Measurements from ENCODE around the gene MAEL. TPM values are rescaled to one million over a fixed set of nuclear protein-coding genes. Genes with fewer than 3 reads are reported as not detected.

The MAEL gene
- polyA plus RNA-seq, 1 of the 3 experiments (the other 2 are of a cell fraction) = not detected

GRCh38 chr1:167065471-167065870 is 76.4 kb downstream of the MAEL start:
- Histone ChIP-seq H3F3A (replicated peaks; ENCODE audit: insufficient read depth) (no peaks in the 10 kb centered on the region), H3K79me2 (ENCODE audit: insufficient read depth) (no peaks in the 10 kb centered on the region), H3K27me3 (ENCODE audit: insufficient read depth) (no peaks in the 10 kb centered on the region; the same call in 1 of the 2 replicates), H2AFZ (ENCODE audit: low read depth) (no peak overlapping the region), H3K9ac (no peak overlapping the region), H3K9me3 (no peaks in the 10 kb centered on the region), H3K9me2 (no peaks in the 10 kb centered on the region), H3K27ac (ENCODE audit: low read depth in 2 of 2, low read length in 1 of 2) (no peak overlapping the region), H3K4me1 (ENCODE audit: control insufficient read depth in 1 of 2, insufficient read depth in 2 of 2, low read depth in 1 of 2, low read length in 1 of 2) (no peaks in the 10 kb centered on the region; a peak in 2 of 4 replicates), H3K4me2 (no peak overlapping the region), H3K4me3 (ENCODE audit: low read depth in 2 of 2, low read length in 1 of 2) (no peak overlapping the region), H4K20me1 (ENCODE audit: insufficient read depth) (no peaks in the 10 kb centered on the region), H3K36me3 (replicated peaks in 1 of 2; ENCODE audit: control insufficient read depth in 1 of 2, insufficient read depth in 2 of 2, low read length in 1 of 2) (no peaks in the 10 kb centered on the region)
- CTCF ChIA-PET = interaction anchor here (0.6 to 19.2 kb wide), 12 partner anchors 10 to 586 kb away, joined by 3 to 769 read pairs (median 6); partner anchors contain the start of gene POU2F1
- DNase-seq = no peak
- POLR2A ChIA-PET = no interaction called here
- no peak for TF ChIP-seq MXI1 (IDR thresholded peaks at IDR 0.05; ENCODE audit: low read depth, low read length)
- TF ChIP-seq FOSL2 (IDR thresholded peaks at IDR 0.05; ENCODE audit: borderline replicate concordance, low read depth) = no peak
- no peak for TF ChIP-seq JUND (IDR thresholded peaks at IDR 0.05)
- no peak for TF ChIP-seq IRF3 (IDR thresholded peaks at IDR 0.05; ENCODE audit: low read depth, low read length)
- no peak for TF ChIP-seq MEF2A (IDR thresholded peaks at IDR 0.05; ENCODE audit: borderline replicate concordance, low read depth)
- no peak for TF ChIP-seq RFX5 (IDR thresholded peaks at IDR 0.05; ENCODE audit: low read length)
- no peak for TF ChIP-seq NFIC (IDR thresholded peaks at IDR 0.05; ENCODE audit: borderline replicate concordance)
- TF ChIP-seq, protein P1, sequence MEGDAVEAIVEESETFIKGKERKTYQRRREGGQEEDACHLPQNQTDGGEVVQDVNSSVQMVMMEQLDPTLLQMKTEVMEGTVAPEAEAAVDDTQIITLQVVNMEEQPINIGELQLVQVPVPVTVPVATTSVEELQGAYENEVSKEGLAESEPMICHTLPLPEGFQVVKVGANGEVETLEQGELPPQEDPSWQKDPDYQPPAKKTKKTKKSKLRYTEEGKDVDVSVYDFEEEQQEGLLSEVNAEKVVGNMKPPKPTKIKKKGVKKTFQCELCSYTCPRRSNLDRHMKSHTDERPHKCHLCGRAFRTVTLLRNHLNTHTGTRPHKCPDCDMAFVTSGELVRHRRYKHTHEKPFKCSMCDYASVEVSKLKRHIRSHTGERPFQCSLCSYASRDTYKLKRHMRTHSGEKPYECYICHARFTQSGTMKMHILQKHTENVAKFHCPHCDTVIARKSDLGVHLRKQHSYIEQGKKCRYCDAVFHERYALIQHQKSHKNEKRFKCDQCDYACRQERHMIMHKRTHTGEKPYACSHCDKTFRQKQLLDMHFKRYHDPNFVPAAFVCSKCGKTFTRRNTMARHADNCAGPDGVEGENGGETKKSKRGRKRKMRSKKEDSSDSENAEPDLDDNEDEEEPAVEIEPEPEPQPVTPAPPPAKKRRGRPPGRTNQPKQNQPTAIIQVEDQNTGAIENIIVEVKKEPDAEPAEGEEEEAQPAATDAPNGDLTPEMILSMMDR (IDR thresholded peaks at IDR 0.05) = no peak
- no peak for TF ChIP-seq CHD2 (IDR thresholded peaks at IDR 0.05; ENCODE audit: low read length, partially characterized antibody)
- no peak for TF ChIP-seq USF2 (IDR thresholded peaks at IDR 0.05; ENCODE audit: borderline replicate concordance, low read depth, low read length)
- TF ChIP-seq RXRA (IDR thresholded peaks at IDR 0.05; ENCODE audit: borderline replicate concordance, low read depth) = no peak
- TF ChIP-seq SIN3A (IDR thresholded peaks at IDR 0.05; ENCODE audit: borderline replicate concordance, low read depth, low read length) = no peak
- no peak for TF ChIP-seq EZH2phosphoT487 (IDR thresholded peaks at IDR 0.05; ENCODE audit: borderline replicate concordance, low read depth)
- no peak for TF ChIP-seq USF1 (IDR thresholded peaks at IDR 0.05; ENCODE audit: borderline replicate concordance, low read depth)
- no peak for TF ChIP-seq YY1 (IDR thresholded peaks at IDR 0.05; ENCODE audit: low read depth)
- TF ChIP-seq ELF1 (IDR thresholded peaks at IDR 0.05) = no peak
- TF ChIP-seq NRF1 (IDR thresholded peaks at IDR 0.05; ENCODE audit: low read depth, low read length) = no peak
- TF ChIP-seq PBX3 (IDR thresholded peaks at IDR 0.05) = no peak
- TF ChIP-seq FOXJ3 (CRISPR knock-in tag; IDR thresholded peaks at IDR 0.05) = no peak
- no peak for TF ChIP-seq RAD21 (IDR thresholded peaks at IDR 0.05; ENCODE audit: low read length)
- WGBS (ENCODE audit: low lambda C conversion rate) = 57% methylated on average over 8 of the region's 8 CpGs

Measured in SK-N-SH (cell line).